ENCODE data around the gene MRPS6. TPM values are rescaled to one million over a fixed set of nuclear protein-coding genes. Genes with fewer than 3 reads are reported as not detected.

The MRPS6 gene
- total RNA-seq, 1 experiment from 2014 or later = 55.1 TPM

GRCh38 chr21:34120867-34121266, 47.5 kb downstream of the MRPS6 start:
- no peak overlapping the region for H3K9ac ChIP-seq (ENCODE audit: low read length)
- peaks cover 25% of the 10 kb centered on the region for H3K79me2 ChIP-seq (ENCODE audit: insufficient read depth, low read length)
- H3K27ac ChIP-seq (ENCODE audit: low read depth, low read length) = no peak overlapping the region
- CTCF ChIA-PET = no interaction called here
- RAD21 ChIA-PET (ENCODE audit: low non-redundant PET in 1 of 2, low total read pairs in 2 of 2, uncharacterized antibody in 2 of 2, unreplicated experiment in 2 of 2) = no interaction called here
- H3K4me2 ChIP-seq (ENCODE audit: low read length) = no peak overlapping the region
- TF ChIP-seq EZH2 (IDR thresholded peaks at IDR 0.05) (no peak), EGR1 (IDR thresholded peaks at IDR 0.05; ENCODE audit: low read depth) (no peak), ZBTB33 (IDR thresholded peaks at IDR 0.05; ENCODE audit: extremely low read depth, insufficient replicate concordance, low read length) (no peak), POLR2A (IDR thresholded peaks at IDR 0.05; ENCODE audit: borderline replicate concordance, extremely low read depth, insufficient read depth, insufficient read length) (no peak), ZFX (IDR thresholded peaks at IDR 0.05) (no peak), EZH2phosphoT487 (IDR thresholded peaks at IDR 0.05; ENCODE audit: borderline replicate concordance) (no peak), FOSL1 (IDR thresholded peaks at IDR 0.05; ENCODE audit: low read depth) (no peak)
- no peaks in the 10 kb centered on the region for H3K27me3 ChIP-seq (ENCODE audit: insufficient read depth, low read length)
- no peaks in the 10 kb centered on the region for H4K20me1 ChIP-seq (ENCODE audit: insufficient read depth)
- no peaks in the 10 kb centered on the region for H3K9me3 ChIP-seq (ENCODE audit: control insufficient read depth in 1 of 2, insufficient read depth in 1 of 2, low read depth in 1 of 2, low read length in 2 of 2)
- intact Hi-C loops (cut with micrococcal nuclease) = no loop called here
- H3K9me2 ChIP-seq (ENCODE audit: insufficient read depth) = no peaks in the 10 kb centered on the region
- no peaks in the 10 kb centered on the region for H3K4me1 ChIP-seq (ENCODE audit: control insufficient read depth in 1 of 2, insufficient read depth in 2 of 2, low read length in 2 of 2)
- BruUV-seq (replicated peaks) = no TSS peak
- ATAC-seq (no peak), DNase-seq (ENCODE audit: low read depth, low spot score) (no peak)
- H3K36me3 ChIP-seq (ENCODE audit: control insufficient read depth in 1 of 2, insufficient read depth in 2 of 2, low read length in 2 of 2) = peaks cover 4 to 5% of the 10 kb centered on the region in 2 experiments; a peak in 2 of 4 replicates
- POLR2A ChIA-PET = interaction anchor here (0.6 kb wide), 1 partner anchor 160 kb away, joined by 3 read pairs; no protein-coding TSS in a partner anchor
- H2AFZ ChIP-seq (ENCODE audit: low read depth, low read length, poor library complexity, severe bottlenecking) = no peak overlapping the region
- no peak overlapping the region for H3K4me3 ChIP-seq (replicated peaks in 1 of 2; ENCODE audit: low read depth in 1 of 2, low read length in 2 of 2)

- no peak for DNase-seq (ENCODE audit: low read depth, low spot score)
- ChIA-PET RAD21 (ENCODE audit: low non-redundant PET in 1 of 2, low total read pairs in 2 of 2, uncharacterized antibody in 2 of 2, unreplicated experiment in 2 of 2) (no interaction called here), CTCF (no interaction called here), POLR2A (no interaction called here)
- intact Hi-C loops (cut with micrococcal nuclease) = no loop called here
- no TSS peak for BruUV-seq (replicated peaks)
- Histone ChIP-seq H3K36me3 (ENCODE audit: control insufficient read depth in 1 of 2, insufficient read depth in 2 of 2, low read length in 2 of 2) (peaks cover 7 to 10% of the 10 kb centered on the region in 2 experiments; a peak in 2 of 4 replicates), H4K20me1 (ENCODE audit: insufficient read depth) (no peaks in the 10 kb centered on the region), H3K79me2 (ENCODE audit: insufficient read depth, low read length) (peaks cover 35% of the 10 kb centered on the region), H3K4me3 (replicated peaks in 1 of 2; ENCODE audit: low read depth in 1 of 2, low read length in 2 of 2) (no peak overlapping the region), H3K4me1 (ENCODE audit: control insufficient read depth in 1 of 2, insufficient read depth in 2 of 2, low read length in 2 of 2) (no peaks in the 10 kb centered on the region), H3K4me2 (ENCODE audit: low read length) (no peak overlapping the region), H3K9ac (ENCODE audit: low read length) (no peak overlapping the region), H3K27ac (ENCODE audit: low read depth, low read length) (no peak overlapping the region), H3K9me2 (ENCODE audit: insufficient read depth) (no peaks in the 10 kb centered on the region), H3K27me3 (ENCODE audit: insufficient read depth, low read length) (no peaks in the 10 kb centered on the region), H2AFZ (ENCODE audit: low read depth, low read length, poor library complexity, severe bottlenecking) (no peak overlapping the region), H3K9me3 (ENCODE audit: control insufficient read depth in 1 of 2, insufficient read depth in 1 of 2, low read depth in 1 of 2, low read length in 2 of 2) (no peaks in the 10 kb centered on the region)
- ATAC-seq = no peak
- TF ChIP-seq POLR2AphosphoS5 (IDR thresholded peaks at IDR 0.05; ENCODE audit: low read depth, low read length) (no peak), MAX (IDR thresholded peaks at IDR 0.05) (no peak), ZBTB33 (IDR thresholded peaks at IDR 0.05; ENCODE audit: extremely low read depth, insufficient replicate concordance, low read length) (no peak), CTCF (IDR thresholded peaks at IDR 0.05 in 2 of 3, conservative IDR thresholded peaks at IDR 0.05 in 1 of 3; ENCODE audit: borderline replicate concordance in 1 of 3, insufficient read depth in 1 of 3, low read depth in 2 of 3, low read length in 2 of 3) (no peak), CBX3 (IDR thresholded peaks at IDR 0.05; ENCODE audit: low read depth) (no peak), ZNF274 (IDR thresholded peaks at IDR 0.05; ENCODE audit: low read depth, low read length) (no peak), EZH2 (IDR thresholded peaks at IDR 0.05) (no peak)
Measured at GRCh38 chr21:34122047-34122446, 48.7 kb downstream of the MRPS6 start.
